ENCODE results near the gene PHACTR3. TPM values are rescaled to one million over a fixed set of nuclear protein-coding genes. Genes with fewer than 3 reads are reported as not detected.

Gene PHACTR3
- total RNA-seq, 1 experiment from 2014 or later, result 0.11 TPM

DNA sequence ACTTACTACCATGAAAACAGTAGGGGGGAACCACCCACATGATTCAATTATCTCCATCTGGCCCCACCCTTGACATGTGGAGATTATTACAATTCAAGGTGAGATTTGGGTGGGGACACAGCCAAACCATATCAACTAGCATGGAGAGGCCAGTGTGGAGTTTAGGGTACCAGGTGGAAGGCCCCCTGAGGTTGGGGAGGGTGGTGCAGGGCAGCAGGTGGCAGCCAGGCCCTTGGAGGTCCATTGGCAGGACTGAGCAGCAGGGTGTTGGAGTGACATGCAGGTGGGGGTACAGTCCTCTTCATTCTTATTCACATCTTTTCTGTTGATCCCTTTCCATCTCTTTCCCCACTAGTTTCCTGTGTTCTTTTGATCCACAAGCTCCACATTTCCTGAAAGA lies 42.9 kb downstream of the PHACTR3 start:
- Mint-ChIP-seq H3K27me3 (ENCODE audit: insufficient read depth, unreplicated experiment) (peaks cover 17% of the 10 kb centered on the region), H3K9me3 (ENCODE audit: unreplicated experiment) (peaks cover 12% of the 10 kb centered on the region), H3K36me3 (ENCODE audit: insufficient read depth, unreplicated experiment) (no peaks in the 10 kb centered on the region), H3K4me1 (ENCODE audit: low read depth, unreplicated experiment) (no peaks in the 10 kb centered on the region), H3K27ac (ENCODE audit: unreplicated experiment) (no peak overlapping the region), H3K4me3 (ENCODE audit: unreplicated experiment) (no peak overlapping the region)
- no peaks in the 10 kb centered on the region for H3K27me3 ChIP-seq (replicated peaks; ENCODE audit: control insufficient read depth, insufficient read depth, low read length)
- peak in 1 of 2 experiments; percentile 23 for DNase-seq
- ChIA-PET CTCF (no interaction called here), POLR2A (no interaction called here)
- intact Hi-C loops (cut with micrococcal nuclease; ENCODE audit: unreplicated experiment), result no loop called here
- BruUV-seq (replicated peaks), result no TSS peak
- H3K4me1 ChIP-seq, result no peaks in the 10 kb centered on the region
- TF ChIP-seq, protein P1, sequence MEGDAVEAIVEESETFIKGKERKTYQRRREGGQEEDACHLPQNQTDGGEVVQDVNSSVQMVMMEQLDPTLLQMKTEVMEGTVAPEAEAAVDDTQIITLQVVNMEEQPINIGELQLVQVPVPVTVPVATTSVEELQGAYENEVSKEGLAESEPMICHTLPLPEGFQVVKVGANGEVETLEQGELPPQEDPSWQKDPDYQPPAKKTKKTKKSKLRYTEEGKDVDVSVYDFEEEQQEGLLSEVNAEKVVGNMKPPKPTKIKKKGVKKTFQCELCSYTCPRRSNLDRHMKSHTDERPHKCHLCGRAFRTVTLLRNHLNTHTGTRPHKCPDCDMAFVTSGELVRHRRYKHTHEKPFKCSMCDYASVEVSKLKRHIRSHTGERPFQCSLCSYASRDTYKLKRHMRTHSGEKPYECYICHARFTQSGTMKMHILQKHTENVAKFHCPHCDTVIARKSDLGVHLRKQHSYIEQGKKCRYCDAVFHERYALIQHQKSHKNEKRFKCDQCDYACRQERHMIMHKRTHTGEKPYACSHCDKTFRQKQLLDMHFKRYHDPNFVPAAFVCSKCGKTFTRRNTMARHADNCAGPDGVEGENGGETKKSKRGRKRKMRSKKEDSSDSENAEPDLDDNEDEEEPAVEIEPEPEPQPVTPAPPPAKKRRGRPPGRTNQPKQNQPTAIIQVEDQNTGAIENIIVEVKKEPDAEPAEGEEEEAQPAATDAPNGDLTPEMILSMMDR (IDR thresholded peaks at IDR 0.05; ENCODE audit: insufficient read depth in 1 of 2, low read depth in 1 of 2, low read length in 1 of 2, severe bottlenecking in 1 of 2, unreplicated experiment in 1 of 2), result no peak
- H3K4me3 ChIP-seq (ENCODE audit: low read depth, low read length), result no peak overlapping the region
- 0 out of 2 replicates have a peak, but pooled peaks cover 3% of the 10 kb centered on the region for H3K9me3 ChIP-seq
- no peaks in the 10 kb centered on the region for H3K36me3 ChIP-seq (ENCODE audit: control insufficient read depth, insufficient read depth, low read length)

GRCh38 chr20:59648466-59649070 lies 44.2 kb downstream of the PHACTR3 start:
- CTCF ChIA-PET, result interaction anchor here (0.6 kb wide), 1 partner anchor 77 kb away, joined by 4 read pairs; no protein-coding TSS in a partner anchor
- no peak overlapping the region for H3K27ac Mint-ChIP-seq (ENCODE audit: unreplicated experiment)
- POLR2A ChIA-PET, result no interaction called here
- no peaks in the 10 kb centered on the region for H3K4me1 Mint-ChIP-seq (ENCODE audit: low read depth, unreplicated experiment)
- no peaks in the 10 kb centered on the region for H3K36me3 ChIP-seq (ENCODE audit: control insufficient read depth, insufficient read depth, low read length)
- H3K27me3 ChIP-seq (replicated peaks; ENCODE audit: control insufficient read depth, insufficient read depth, low read length), result no peaks in the 10 kb centered on the region
- H3K36me3 Mint-ChIP-seq (ENCODE audit: insufficient read depth, unreplicated experiment), result no peaks in the 10 kb centered on the region
- no TSS peak for BruUV-seq (replicated peaks)
- no peak for DNase-seq
- H3K9me3 ChIP-seq, result 0 out of 2 replicates have a peak, but pooled peaks cover 3% of the 10 kb centered on the region
- peaks cover 12% of the 10 kb centered on the region for H3K9me3 Mint-ChIP-seq (ENCODE audit: unreplicated experiment)
- intact Hi-C loops (cut with micrococcal nuclease; ENCODE audit: unreplicated experiment), result no loop called here
- H3K27me3 Mint-ChIP-seq (ENCODE audit: insufficient read depth, unreplicated experiment), result peaks cover 15% of the 10 kb centered on the region
- no peak overlapping the region for H3K4me3 ChIP-seq (ENCODE audit: low read depth, low read length)
- H3K4me1 ChIP-seq, result no peaks in the 10 kb centered on the region
- no peak overlapping the region for H3K4me3 Mint-ChIP-seq (ENCODE audit: unreplicated experiment)
- TF ChIP-seq, protein P1 (IDR thresholded peaks at IDR 0.05; ENCODE audit: insufficient read depth in 1 of 2, low read depth in 1 of 2, low read length in 1 of 2, severe bottlenecking in 1 of 2, unreplicated experiment in 1 of 2), result no peak

- 0 out of 2 replicates have a peak, but pooled peaks cover 3% of the 10 kb centered on the region for H3K9me3 ChIP-seq
- ChIA-PET POLR2A (no interaction called here), CTCF (no interaction called here)
- intact Hi-C loops (cut with micrococcal nuclease; ENCODE audit: unreplicated experiment), result no loop called here
- no peaks in the 10 kb centered on the region for H3K4me1 ChIP-seq
- peaks cover 16% of the 10 kb centered on the region for H3K9me3 Mint-ChIP-seq (ENCODE audit: unreplicated experiment)
- H3K27me3 Mint-ChIP-seq (ENCODE audit: insufficient read depth, unreplicated experiment), result peaks cover 15% of the 10 kb centered on the region
- no peak overlapping the region for H3K4me3 Mint-ChIP-seq (ENCODE audit: unreplicated experiment)
- no TSS peak for BruUV-seq (replicated peaks)
- no peaks in the 10 kb centered on the region for H3K36me3 Mint-ChIP-seq (ENCODE audit: insufficient read depth, unreplicated experiment)
- no peak overlapping the region for H3K4me3 ChIP-seq (ENCODE audit: low read depth, low read length)
- no peak overlapping the region for H3K27ac Mint-ChIP-seq (ENCODE audit: unreplicated experiment)
- no peaks in the 10 kb centered on the region for H3K36me3 ChIP-seq (ENCODE audit: control insufficient read depth, insufficient read depth, low read length)
- H3K27me3 ChIP-seq (replicated peaks; ENCODE audit: control insufficient read depth, insufficient read depth, low read length), result no peaks in the 10 kb centered on the region
- TF ChIP-seq, protein P1 (IDR thresholded peaks at IDR 0.05; ENCODE audit: insufficient read depth in 1 of 2, low read depth in 1 of 2, low read length in 1 of 2, severe bottlenecking in 1 of 2, unreplicated experiment in 1 of 2), result no peak
- H3K4me1 Mint-ChIP-seq (ENCODE audit: low read depth, unreplicated experiment), result no peaks in the 10 kb centered on the region
- DNase-seq, result peak in 1 of 2 experiments; percentile 17
Observed at GRCh38 chr20:59650418-59650817, 46.1 kb downstream of the PHACTR3 start.
